GM18526 (cell line): ENCODE results near the gene PTK6.
A peak's percentile ranks its signal among the peaks of the same experiment; 100 is the strongest.

Source experiments
- POLR2A ChIP-seq: IDR thresholded peaks from 3 replicates; pipeline ENCODE4 v1.6.1; 2011; ENCODE audit not compliant: insufficient read length; ENCODE audit errors: extremely low read depth

PTK6 gene

DNA sequence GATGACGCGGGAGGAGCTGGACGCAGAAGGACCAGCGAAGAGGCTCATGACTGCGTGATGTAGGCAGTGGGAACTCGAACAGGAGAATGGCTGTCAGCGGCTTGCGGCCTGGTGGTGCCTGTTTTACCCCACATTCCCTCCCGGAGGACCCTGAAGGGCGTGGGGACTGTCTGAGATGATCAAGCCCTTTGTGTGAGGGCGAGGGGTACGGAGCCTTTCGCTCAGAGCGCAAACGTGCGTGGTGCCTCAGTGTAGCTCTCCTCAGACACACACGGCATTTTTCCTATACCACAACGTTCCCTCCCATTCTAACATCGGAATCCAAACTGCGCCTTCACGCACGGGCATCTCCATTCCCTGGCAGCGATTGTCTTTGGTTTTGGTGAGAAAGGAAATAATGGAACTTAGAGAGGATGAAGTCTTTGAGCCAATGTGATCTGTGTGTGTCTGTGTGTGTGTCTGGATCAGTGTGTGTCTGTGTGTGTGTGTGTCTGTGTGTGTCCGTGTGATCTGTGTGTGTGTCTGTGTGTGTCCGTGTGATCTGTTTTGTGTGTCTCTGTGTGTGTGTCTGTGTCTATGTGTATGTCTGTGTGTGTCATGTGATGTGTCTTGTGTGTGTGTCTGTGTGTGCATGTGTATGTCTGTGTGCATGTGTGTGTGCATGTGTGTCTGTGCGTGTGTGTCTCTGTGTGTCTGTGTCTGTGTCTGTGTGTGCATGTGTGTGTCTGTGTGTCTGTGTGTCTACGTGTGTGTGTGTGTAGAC, 5.3 kb downstream of the PTK6 start:
- TF ChIP-seq POLR2A: no peak

DNA sequence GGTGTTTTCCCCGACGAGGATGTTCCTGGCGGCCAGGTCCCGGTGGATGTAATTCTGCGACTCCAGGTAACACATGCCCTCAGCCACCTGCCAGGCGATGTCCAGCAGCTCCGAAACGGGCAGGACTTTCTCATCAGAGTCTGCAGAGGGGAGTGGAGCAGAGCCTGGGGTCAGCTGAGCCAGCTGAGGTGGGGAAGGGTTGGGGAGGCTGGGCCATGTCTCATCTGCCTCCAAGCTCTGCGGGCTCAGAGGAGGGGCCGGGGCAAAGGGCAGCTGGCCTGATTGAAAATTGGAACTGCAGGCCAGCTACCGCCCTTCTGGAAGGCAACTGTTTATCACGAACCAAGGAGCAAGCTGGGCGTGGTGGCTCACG, 6.4 kb downstream of the PTK6 start:
- TF ChIP-seq POLR2A: no peak

DNA sequence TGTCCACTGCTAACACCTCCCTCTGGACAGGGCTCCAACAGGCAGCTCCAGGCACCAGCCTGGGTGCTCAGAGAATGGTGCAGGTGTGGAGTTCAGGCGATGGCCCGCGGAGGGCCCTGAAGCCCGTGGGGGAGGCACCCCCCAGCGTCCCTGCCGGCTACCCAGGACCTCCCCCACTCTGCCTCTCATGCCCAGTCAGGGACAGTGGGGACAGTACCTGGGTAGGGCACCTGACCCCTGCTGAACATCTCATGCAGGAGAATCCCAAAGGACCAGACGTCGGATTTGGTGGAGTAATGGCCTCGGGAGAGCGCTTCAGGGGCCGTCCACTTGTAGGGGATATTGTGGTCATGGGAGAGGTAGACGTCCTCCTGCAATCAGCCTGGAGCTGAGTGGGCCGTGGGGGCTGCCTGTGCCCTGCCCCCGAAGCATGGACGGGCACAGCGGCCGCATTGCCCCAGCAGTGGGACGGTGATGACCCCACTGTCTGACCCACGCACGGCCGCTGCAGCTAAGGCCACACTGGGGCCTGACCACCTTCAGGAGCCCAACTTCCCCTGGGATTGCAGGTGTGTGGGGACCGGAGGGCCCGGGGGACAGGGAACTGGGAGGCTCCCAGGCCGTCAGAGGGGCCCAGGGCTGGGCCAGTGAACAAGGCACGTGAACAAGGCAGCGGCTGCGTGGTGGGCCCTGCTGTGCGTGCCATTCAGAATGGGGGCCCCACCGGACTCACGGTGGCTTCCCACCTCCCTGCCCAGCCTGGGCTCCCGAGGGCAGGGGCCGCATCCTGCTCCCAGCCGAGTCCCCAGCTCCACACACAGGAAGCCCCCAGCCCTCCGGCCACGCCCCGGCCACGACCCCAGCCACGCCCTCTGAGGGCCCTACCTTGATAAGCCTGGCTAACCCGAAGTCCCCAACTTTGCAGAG, 7.1 kb downstream of the PTK6 start:
- no peak for TF ChIP-seq POLR2A

DNA sequence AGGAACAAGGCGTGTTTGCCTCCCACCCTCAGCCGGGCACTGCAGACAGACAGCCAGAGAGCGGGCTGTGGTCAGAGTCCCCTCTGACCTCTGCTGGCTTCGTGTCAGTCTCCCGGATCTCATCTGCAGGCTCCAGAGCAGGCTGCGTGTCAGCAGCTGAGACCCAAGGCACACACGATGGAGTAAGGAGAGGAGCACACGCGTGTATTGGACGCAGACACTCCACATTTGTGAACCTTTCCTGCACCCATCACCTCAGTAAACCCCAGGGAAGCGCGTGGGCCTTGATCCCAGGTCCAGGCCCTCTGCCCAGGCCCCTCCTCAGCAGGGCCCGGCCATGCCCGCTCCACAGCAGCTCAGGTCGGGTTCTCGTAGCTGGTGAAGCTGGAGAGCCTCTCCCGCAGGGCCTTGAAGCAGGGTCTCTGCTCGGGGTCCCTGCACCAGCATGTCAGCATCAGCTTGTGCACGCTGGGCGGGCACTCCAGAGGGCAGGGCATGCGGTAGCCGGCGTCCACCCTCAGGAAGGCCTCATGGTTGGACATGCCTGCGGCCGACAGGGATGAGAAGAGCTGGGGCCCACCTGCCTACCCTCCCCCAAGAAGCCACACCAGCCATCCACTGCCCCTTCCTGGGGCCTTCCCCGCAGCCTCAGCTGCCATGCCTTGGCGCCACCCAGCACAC, 7.9 kb downstream of the PTK6 start:
- no peak for TF ChIP-seq POLR2A

DNA sequence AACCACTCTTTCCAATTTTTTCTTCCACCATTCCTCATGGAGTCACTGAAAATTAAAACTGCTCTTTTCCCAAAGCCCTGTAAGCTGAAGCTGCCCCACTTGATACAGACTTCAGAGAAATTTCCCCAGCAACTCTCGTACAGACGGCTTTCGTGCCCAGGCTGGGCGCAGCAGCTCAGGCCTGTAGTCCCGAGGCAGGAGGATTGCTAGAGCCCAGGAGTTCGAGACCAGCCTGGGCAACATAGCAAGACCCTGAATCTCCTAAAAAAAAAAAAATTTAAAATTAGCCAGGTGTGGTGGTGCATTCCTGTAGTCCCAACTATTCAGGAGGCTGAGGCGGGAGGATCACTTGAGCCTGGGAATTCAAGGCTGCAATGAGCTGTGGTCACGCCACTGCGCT, 10.0 kb downstream of the PTK6 start:
- TF ChIP-seq POLR2A: no peak

DNA sequence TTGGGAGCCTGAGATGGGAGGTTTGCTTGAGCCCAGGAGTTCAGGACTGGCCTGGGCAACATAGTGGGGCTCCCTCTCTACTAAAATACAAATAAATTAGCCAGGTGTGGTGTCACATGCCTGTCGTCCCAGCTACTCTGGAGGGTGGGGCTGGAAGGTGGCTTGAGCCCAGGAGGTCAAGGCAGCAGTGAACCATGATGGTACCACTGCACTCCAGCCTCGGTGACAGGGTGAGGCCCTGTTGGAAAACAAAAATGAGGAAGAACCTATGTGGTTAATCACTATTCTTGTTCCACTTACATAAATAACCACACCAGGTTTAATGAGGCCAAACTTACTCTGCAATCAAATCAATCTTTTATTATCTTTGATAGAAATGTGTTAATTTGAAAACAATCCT, 11.2 kb downstream of the PTK6 start:
- no peak for TF ChIP-seq POLR2A

DNA sequence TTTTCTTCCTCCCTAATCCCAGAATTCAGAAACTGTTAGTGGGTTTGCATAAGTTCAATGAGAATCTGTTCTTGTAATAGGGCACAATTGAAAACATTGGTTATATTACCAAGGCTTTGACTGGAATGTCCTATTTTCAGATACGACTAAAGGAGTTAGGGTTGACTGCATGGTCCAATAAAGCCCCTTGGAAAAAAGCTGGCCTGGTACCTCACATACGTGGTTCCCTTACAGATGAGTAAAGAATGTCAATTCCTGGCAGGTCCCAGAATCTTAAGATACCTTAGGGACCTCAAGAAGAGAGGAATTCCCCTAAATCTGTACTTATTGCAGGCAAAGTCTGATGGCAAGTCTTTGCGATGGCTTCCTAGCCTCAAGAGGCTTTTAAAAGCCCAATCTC, 12.0 kb downstream of the PTK6 start:
- no peak for TF ChIP-seq POLR2A

DNA sequence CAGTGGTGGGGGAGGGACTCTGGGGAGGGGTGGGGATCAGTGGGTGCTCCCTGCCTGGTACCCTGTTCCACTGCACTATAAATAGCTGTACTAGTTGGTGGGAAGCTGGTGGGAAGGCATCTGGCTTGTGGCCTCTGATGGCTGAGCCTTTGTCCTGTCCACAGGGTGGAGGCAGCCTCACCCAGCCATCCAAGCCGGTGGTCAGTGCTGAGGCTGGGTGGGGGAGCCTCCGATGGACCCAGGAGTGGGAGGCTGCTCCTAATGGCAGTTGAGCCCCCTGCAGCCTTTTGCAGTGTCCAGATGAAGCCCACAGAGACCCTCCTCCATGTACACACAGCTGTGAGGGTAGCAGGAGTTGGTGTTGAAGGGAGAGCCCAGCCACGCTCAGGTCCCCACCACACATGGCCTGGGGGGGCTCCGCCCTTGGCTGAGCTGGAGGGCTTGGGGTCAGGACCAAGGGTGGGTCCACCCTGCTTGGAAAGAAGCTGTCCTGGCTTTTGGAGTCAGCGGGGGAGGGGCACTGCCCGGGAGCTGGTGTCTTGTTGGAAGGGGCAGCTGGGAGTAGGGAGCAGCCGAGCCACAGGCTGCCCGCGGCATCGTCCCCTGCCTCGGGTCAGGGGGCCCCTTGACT, 14.1 kb downstream of the PTK6 start:
- no peak for TF ChIP-seq POLR2A

DNA sequence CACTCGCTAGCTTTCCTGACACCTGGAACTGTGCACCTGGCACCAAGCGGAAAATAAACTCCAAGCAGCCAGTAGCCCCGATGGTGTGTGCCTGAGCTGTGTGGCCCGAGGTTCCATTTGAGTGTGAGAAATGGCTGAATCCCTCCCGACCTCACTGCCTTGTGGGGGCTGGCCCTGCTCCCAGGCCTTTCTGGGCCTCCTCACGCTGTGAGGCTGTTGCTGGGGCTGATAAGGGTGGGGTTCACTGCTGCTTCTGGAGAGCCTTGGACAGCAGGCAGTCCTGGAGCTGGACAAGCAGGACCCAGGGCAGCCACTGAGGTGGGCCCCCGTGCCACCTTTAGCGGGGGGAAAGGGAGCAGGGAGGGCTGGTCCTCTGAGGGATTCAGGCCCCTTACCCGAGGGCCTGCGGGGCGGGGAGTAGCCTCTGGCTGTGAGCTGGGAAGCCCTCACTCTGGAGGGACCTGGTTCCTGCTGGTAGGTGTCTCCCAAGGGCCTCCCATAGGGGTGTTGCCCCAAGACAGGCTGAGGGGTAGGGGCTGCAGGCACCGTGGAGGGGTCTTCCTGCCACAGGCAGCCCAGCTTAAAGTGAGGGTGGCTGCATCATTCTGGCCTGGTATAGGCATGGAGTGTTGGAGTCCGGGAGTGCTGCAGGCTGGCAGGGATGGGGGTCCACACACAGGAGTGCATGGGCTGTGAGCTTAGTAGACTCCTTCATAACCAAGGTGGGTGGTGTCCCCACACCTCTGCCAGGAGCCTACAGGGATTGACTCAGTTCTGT, 14.9 kb downstream of the PTK6 start:
- TF ChIP-seq POLR2A: no peak

DNA sequence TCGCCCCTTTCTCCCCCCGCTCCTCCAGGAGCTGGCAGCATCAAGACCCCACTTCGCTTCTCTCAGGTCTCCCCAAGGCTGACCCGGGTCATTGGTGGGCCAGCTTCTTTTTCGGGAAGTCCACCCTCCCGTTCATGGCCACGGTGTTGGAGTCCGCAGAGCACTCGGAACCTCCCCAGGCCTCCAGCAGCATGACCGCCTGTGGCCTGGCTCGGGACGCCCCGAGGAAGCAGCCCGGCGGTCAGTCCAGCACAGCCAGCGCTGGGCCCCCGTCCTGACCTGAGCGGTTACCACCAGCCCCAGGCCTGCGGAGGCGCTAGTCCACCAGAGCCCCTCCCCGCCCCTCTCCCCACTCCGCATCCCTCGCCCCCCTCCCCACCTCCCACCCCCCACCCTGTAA, 15.6 kb downstream of the PTK6 start:
- no peak for TF ChIP-seq POLR2A

DNA sequence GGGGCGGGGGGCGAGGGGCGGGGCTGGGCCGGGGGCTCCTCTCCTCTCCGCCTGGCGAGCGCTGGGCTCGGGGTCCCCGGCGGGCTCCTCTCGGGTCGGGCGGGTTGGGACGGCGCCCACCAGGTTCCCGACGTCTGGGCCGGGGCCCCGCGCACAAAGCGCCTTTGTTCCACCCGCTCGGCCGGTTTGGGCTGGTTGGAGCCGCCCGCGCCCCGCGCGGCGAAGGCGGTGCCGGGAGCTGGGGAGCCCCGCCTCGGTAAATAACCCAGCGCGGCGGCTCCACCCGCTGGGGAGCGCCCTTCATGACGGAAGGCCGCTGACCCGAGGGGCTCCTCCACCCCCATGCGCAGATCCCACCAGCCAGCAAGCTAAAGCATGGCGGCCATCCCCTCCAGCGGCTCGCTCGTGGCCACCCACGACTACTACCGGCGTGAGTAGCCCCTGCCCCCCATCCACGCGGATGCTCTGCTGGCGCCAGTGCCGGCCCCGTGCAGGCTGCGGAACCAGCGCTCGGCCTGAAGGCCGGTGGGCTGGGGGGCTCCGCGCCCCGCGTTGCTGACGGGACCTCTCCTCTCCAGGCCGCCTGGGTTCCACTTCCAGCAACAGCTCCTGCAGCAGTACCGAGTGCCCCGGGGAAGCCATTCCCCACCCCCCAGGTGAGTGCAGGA, 16.1 kb downstream of the PTK6 start:
- no peak for TF ChIP-seq POLR2A

DNA sequence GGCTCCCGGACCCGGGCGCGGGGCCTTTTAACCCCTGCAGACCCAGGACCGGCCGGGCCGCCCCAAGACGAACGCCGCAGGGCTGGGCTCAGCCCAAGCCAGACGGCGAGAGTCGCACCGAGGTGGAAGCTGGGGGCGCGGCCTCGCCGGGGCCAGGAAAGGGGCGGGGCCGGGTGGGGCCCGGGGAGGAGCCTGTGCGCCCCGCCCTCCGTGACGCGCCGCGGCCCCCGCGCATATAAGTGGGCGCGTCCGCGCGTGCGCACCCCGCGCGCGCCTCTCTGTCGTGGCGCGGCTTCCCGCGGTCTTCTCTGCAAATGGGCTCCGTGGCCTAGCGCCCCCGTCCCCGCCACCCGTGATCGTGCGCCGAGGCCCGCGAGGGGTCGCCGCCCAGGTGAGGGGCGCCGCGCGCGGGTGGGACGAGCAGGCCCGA, 16.7 kb downstream of the PTK6 start, which contains the start of gene PPDPF:
Gene PPDPF, plus strand, starts transcription at position 262 of the 430 bp plus-strand sequence. CDS start 544 bp downstream, outside the sequence.
- TF ChIP-seq POLR2A: peak; percentile 92

DNA sequence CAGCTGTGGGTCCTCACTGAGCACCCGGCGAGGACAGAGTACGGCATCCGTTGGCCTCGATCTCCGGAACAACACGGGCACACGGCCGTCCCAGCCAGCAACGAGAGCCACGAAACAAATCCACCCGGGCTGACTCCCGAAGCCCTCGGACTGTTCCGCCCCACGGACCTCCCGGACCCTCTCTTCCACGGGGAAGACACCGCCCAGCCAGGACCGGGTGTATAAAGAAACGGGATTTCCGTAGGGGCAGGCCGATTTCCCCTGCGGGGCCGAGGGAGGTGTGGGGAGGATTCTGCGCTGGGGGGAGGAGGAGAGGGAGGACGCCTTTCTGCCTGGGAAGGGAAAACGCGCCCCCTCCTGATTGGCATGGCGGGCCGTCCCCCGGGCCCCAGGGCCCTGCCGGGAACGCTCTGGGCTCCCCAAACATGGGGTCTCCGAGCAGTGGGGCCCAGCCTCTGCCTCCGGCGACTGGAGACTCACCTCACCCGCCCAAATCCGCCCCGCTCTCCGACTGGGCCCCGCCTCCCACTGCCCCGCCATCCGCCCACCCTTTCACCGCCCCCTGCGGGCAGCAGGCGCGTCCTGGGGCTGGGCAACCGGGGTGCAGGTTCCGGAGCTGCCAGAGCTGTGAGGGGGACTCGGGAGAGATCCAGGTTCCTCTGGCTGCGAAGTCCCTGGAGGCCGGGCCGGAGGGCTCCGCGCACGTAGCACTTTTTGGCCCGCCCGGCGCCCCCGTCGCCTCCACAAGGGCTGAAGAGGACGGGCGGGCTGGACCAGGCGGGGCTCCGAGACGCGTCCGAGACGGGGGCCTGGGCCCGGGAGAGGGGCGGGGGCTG, 17.3 kb downstream of the PTK6 start:
- TF ChIP-seq POLR2A: no peak
